CD14-positive monocyte (primary cell): ENCODE data around the gene MYL3. TPM values are rescaled to one million over a fixed set of nuclear protein-coding genes. Genes with fewer than 3 reads are reported as not detected.

Experiments used
- DNase-seq, 3 donors: peaks; one replicate each; pipeline ENCODE4 v3.0.0-alpha.2; 2011 to 2022
- H2AFZ ChIP-seq: 2 replicates; pipeline ENCODE4 v1.6.0; 2012; ENCODE audit warnings: mild to moderate bottlenecking, low read depth, low read length, inconsistent platforms; ENCODE audit not compliant: insufficient read depth, poor library complexity, severe bottlenecking
- H3K27ac ChIP-seq, 2 donors: 1 replicate in 1 of 2; 2 replicates in 1 of 2; pipeline ENCODE4 v1.5.1; 2012 to 2013; ENCODE audit warnings: low read length in 2 of 2, control low read depth in 1 of 2, inconsistent platforms in 1 of 2, low read depth in 1 of 2, mild to moderate bottlenecking in 1 of 2
- H3K27me3 ChIP-seq, 2 donors: one replicate each; pipeline versions ENCODE4 v1.6.0 to v1.6.1; 2011 to 2013; ENCODE audit warnings: low read length in 2 of 2; ENCODE audit not compliant: control insufficient read depth in 2 of 2, insufficient read depth in 2 of 2
- H3K36me3 ChIP-seq, 2 donors: replicated peaks in 1 of 2; 1 replicate in 1 of 2; 2 replicates in 1 of 2; pipeline versions ENCODE4 v1.5.1 to v1.6.1; 2012 to 2013; ENCODE audit warnings: low read length in 2 of 2, control low read depth in 1 of 2, inconsistent platforms in 1 of 2, mild to moderate bottlenecking in 1 of 2; ENCODE audit not compliant: insufficient read depth in 2 of 2, control insufficient read depth in 1 of 2
- H3K4me1 ChIP-seq, 2 donors: 1 replicate in 1 of 2; 2 replicates in 1 of 2; pipeline versions ENCODE4 v1.5.1 to v1.6.1; 2012 to 2013; ENCODE audit warnings: low read length in 2 of 2, control low read depth in 1 of 2, inconsistent platforms in 1 of 2, mild to moderate bottlenecking in 1 of 2, moderate library complexity in 1 of 2; ENCODE audit not compliant: insufficient read depth in 2 of 2, control insufficient read depth in 1 of 2
- H3K4me2 ChIP-seq: replicated peaks from 2 replicates; pipeline ENCODE3; 2012; ENCODE audit warnings: low read length, moderate library complexity, mild to moderate bottlenecking; ENCODE audit not compliant: poor library complexity, severe bottlenecking; ENCODE audit errors: extremely low read depth
- H3K4me3 ChIP-seq, 3 experiments: fragments of 200-600 bp in 1 of 3; sonication (generic) in 1 of 3; replicated peaks in 1 of 3; 1 replicate in 2 of 3; 2 replicates in 1 of 3; pipeline ENCODE4 v1.5.1; 2011 to 2013; ENCODE audit warnings: low read length in 3 of 3, mild to moderate bottlenecking in 3 of 3, control low read depth in 2 of 3, low read depth in 2 of 3, inconsistent platforms in 1 of 3, moderate library complexity in 1 of 3
- H3K79me2 ChIP-seq: 2 replicates; pipeline ENCODE4 v1.6.0; 2012; ENCODE audit warnings: mild to moderate bottlenecking, control low read depth, inconsistent platforms, low read length, moderate library complexity; ENCODE audit not compliant: insufficient read depth
- H3K9ac ChIP-seq: 2 replicates; pipeline ENCODE4 v1.6.0; 2017; ENCODE audit warnings: low read length, mild to moderate bottlenecking; ENCODE audit not compliant: insufficient read depth, poor library complexity, severe bottlenecking
- H3K9me3 ChIP-seq, 2 donors: replicated peaks in 1 of 2; 1 replicate in 1 of 2; 2 replicates in 1 of 2; pipeline versions ENCODE4 v1.5.1 to v1.6.1; 2012 to 2013; ENCODE audit warnings: low read length in 2 of 2, control low read depth in 1 of 2; ENCODE audit not compliant: control insufficient read depth in 1 of 2, insufficient read depth in 1 of 2
- H4K20me1 ChIP-seq: 2 replicates; pipeline ENCODE4 v1.6.0; 2012; ENCODE audit warnings: mild to moderate bottlenecking, low read length, control low read depth, moderate library complexity; ENCODE audit not compliant: insufficient read depth
- H3K27ac Mint-ChIP-seq, 7 donors: one replicate each; pipeline ENCODE4 v1.8.0; 2020; ENCODE audit warnings: mild to moderate bottlenecking in 7 of 7, mixed read lengths in 7 of 7, moderate library complexity in 6 of 7, inconsistent platforms in 2 of 7
- H3K27me3 Mint-ChIP-seq, 3 donors: one replicate each; pipeline ENCODE4 v1.8.0; 2021 to 2022; ENCODE audit warnings: low read depth in 3 of 3, mild to moderate bottlenecking in 3 of 3, mixed read lengths in 3 of 3, moderate library complexity in 3 of 3, inconsistent platforms in 1 of 3
- H3K36me3 Mint-ChIP-seq, 2 donors: one replicate each; pipeline ENCODE4 v1.8.0; 2020; ENCODE audit warnings: mixed read lengths in 2 of 2, inconsistent platforms in 1 of 2, mild to moderate bottlenecking in 1 of 2
- H3K4me1 Mint-ChIP-seq: one replicate; pipeline ENCODE4 v1.8.0; 2020; ENCODE audit warnings: mild to moderate bottlenecking, mixed read lengths
- H3K4me3 Mint-ChIP-seq, 2 donors: one replicate each; pipeline ENCODE4 v1.8.0; 2020; ENCODE audit warnings: mild to moderate bottlenecking in 2 of 2, mixed read lengths in 2 of 2, moderate library complexity in 1 of 2
- H3K9me3 Mint-ChIP-seq, 7 donors: one replicate each; pipeline ENCODE4 v1.8.0; 2020 to 2022; ENCODE audit warnings: mixed read lengths in 7 of 7, mild to moderate bottlenecking in 6 of 7, moderate library complexity in 6 of 7, inconsistent platforms in 2 of 7
- WGBS: methylation state at CpG from one replicate; pipeline ENCODE4 v1.1.5; 2013; ENCODE audit warnings: missing lambda C conversion rate; ENCODE audit not compliant: insufficient coverage; 5-methylcytosine and 5-hydroxymethylcytosine counted together
- intact Hi-C, 2 donors: fragments of 100-400 bp; cut with micrococcal nuclease; formaldehyde crosslinking; loops; one replicate each; pipeline versions ENCODE4 v1.15.0 to v1.15.1; 2023
- polyA plus RNA-seq, 3 donors: library from polyadenylated mRNA; depleted of rRNA in 1 of 3; unstranded in 2 of 3; stranded (reverse) in 1 of 3; fragments of 300-500 nt in 2 of 3; fragments of >200 nt in 1 of 3; fragmentation: Illumina TruSeq in 2 of 3; gene quantifications; 1 replicate in 2 of 3; 2 replicates in 1 of 3; pipeline ENCODE4 v1.2.3, GENCODE V29; 2012 to 2021
- TF ChIP-seq, protein P1 (sequence below): fragments of 200-600 bp; IDR thresholded peaks from one replicate; pipeline ENCODE4 v1.8.0; 2022; ENCODE audit warnings: antibody characterized with exemption, mild to moderate bottlenecking

The MYL3 gene
- polyA plus RNA-seq, 3 donors: not detected

DNA sequence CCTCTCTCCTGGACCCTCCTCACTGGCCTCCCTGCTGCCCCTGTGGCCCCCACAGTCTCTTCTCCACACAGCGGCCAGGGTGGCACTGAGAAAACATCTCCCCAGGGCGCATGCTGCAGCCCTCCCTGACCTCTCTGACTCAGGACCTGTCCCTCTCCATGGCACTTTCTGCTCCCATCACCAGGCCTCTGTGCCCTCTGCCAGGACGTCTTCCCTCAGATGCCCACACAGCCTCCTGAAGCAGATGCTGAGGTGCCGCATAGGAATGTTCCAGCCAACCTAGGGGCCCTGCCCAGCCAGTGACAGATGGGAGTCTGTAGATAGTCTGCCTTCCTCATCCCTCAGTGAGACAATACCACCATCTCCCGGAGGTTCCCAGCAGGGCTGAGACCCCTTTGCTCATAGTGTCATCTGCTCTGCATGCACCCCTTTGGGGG, 8.7 kb downstream of the MYL3 start:
- Histone ChIP-seq H3K9ac (no peak overlapping the region), H3K4me3 (no peak overlapping the region), H3K4me1 (no peaks in the 10 kb centered on the region), H3K36me3 (no peaks in the 10 kb centered on the region), H3K9me3 (no peaks in the 10 kb centered on the region), H3K27ac (no peak overlapping the region), H3K27me3 (no peaks in the 10 kb centered on the region), H3K79me2 (no peaks in the 10 kb centered on the region), H4K20me1 (no peaks in the 10 kb centered on the region), H2AFZ (no peak overlapping the region), H3K4me2 (no peak overlapping the region)
- H3K27ac Mint-ChIP-seq: no peak overlapping the region
- no peak for DNase-seq
- no peaks in the 10 kb centered on the region for H3K36me3 Mint-ChIP-seq
- H3K27me3 Mint-ChIP-seq: peaks cover 4 to 11% (median 10%) of the 10 kb centered on the region in 3 donors
- no peaks in the 10 kb centered on the region for H3K4me1 Mint-ChIP-seq
- TF ChIP-seq, protein P1, sequence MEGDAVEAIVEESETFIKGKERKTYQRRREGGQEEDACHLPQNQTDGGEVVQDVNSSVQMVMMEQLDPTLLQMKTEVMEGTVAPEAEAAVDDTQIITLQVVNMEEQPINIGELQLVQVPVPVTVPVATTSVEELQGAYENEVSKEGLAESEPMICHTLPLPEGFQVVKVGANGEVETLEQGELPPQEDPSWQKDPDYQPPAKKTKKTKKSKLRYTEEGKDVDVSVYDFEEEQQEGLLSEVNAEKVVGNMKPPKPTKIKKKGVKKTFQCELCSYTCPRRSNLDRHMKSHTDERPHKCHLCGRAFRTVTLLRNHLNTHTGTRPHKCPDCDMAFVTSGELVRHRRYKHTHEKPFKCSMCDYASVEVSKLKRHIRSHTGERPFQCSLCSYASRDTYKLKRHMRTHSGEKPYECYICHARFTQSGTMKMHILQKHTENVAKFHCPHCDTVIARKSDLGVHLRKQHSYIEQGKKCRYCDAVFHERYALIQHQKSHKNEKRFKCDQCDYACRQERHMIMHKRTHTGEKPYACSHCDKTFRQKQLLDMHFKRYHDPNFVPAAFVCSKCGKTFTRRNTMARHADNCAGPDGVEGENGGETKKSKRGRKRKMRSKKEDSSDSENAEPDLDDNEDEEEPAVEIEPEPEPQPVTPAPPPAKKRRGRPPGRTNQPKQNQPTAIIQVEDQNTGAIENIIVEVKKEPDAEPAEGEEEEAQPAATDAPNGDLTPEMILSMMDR: no peak
- intact Hi-C loops: no loop called here
- H3K9me3 Mint-ChIP-seq: peaks cover 0 to 1% (median 0%) of the 10 kb centered on the region in 7 donors
- WGBS: 100% methylated on average over 3 of the region's 5 CpGs
- no peak overlapping the region for H3K4me3 Mint-ChIP-seq

DNA sequence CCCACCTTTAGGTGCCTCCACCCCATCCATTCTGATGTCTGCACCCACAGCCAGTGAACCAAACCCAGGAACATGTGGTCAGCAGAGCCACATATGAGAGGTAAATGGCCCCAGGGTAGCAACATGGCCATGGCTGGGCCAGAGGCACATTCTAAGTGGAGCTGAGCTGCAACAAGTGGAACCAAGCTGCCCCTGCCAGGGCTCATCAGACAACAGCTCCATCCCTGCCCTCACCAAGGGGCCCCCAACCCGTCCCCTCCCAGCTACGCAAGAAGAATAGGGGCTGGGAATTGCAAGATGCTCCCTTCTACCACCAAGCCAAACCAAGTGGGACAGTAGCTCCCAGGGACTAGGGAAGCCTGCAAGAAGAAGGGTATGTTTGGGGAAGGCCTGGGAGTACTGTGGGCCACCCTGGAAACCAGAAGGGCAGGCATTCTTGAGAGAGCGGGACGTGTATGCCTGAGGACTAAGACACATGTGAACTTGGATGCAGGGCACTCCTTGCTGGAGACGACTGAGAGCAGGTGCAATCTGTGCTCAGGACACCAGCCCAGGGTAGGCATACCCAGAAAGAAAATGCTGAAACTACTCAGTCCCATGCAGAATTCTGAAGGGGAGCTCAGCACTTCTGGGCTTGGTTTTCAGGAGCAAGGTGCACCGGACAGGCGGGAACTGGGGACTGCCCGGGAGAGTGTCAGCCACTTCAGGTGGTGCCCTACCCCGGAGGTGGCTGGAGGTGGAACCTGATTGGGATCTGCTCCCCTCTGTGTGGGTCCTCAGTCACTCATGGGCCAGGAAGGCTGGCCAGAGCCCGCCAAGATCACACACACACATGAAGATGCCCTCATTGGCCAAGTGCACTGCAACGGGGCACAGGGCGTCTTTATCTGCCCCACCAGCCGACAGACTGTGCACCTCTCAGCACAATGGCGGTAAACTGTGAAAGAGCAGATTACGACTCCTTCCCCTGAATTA, 9.5 kb downstream of the MYL3 start:
- DNase-seq: no peak
- Histone ChIP-seq H3K9ac (no peak overlapping the region), H3K4me1 (no peaks in the 10 kb centered on the region), H3K79me2 (no peaks in the 10 kb centered on the region), H2AFZ (no peak overlapping the region), H4K20me1 (no peaks in the 10 kb centered on the region), H3K36me3 (no peaks in the 10 kb centered on the region), H3K4me3 (no peak overlapping the region), H3K9me3 (no peaks in the 10 kb centered on the region), H3K27me3 (no peaks in the 10 kb centered on the region), H3K4me2 (no peak overlapping the region), H3K27ac (no peak overlapping the region)
- Mint-ChIP-seq H3K4me1 (no peaks in the 10 kb centered on the region), H3K4me3 (no peak overlapping the region), H3K9me3 (peaks cover 0 to 1% (median 0%) of the 10 kb centered on the region in 7 donors), H3K27me3 (peaks cover 3 to 12% (median 11%) of the 10 kb centered on the region in 3 donors), H3K36me3 (no peaks in the 10 kb centered on the region), H3K27ac (no peak overlapping the region)
- 95% methylated on average over 13 of the region's 15 CpGs for WGBS
- TF ChIP-seq, protein P1: no peak
- intact Hi-C loops: no loop called here
